Breast epithelium (tissue), 3 donors: ENCODE measurements around the gene PSMF1.

Experiments used
- CTCF ChIP-seq, 3 donors: fragments of 450-650 bp; IDR thresholded peaks; one replicate each; pipeline ENCODE4 v1.5.1; 2016 to 2017; ENCODE audit warnings: antibody characterized with exemption in 3 of 3, mild to moderate bottlenecking in 3 of 3, moderate library complexity in 3 of 3
- POLR2A ChIP-seq: fragments of 450-650 bp; IDR thresholded peaks from one replicate; pipeline ENCODE4 v1.6.1; 2016; ENCODE audit warnings: antibody characterized with exemption, mild to moderate bottlenecking, moderate library complexity
- POLR2AphosphoS5 ChIP-seq, 3 donors: sonication (generic); formaldehyde crosslinking; IDR thresholded peaks; one replicate each; pipeline ENCODE4 v1.6.1; 2017; ENCODE audit warnings: antibody characterized with exemption in 3 of 3

- TF ChIP-seq POLR2A, result no peak
- no peak for TF ChIP-seq CTCF (IDR thresholded peaks at IDR 0.05)
- no peak for TF ChIP-seq POLR2AphosphoS5 (IDR thresholded peaks at IDR 0.05)
Observed at GRCh38 chr20:1184638-1185315, 66.4 kb downstream of the PSMF1 start, which contains the start of gene TMEM74B.
